ENCODE measurements around the gene TBL1Y. TPM values are rescaled to one million over a fixed set of nuclear protein-coding genes. Genes with fewer than 3 reads are reported as not detected.
"Not testable (repeated sequence)": the region's sequence is repeated elsewhere in the genome, so short reads cannot be mapped to it uniquely, and the experiment has no call there.

TBL1Y gene
- total RNA-seq, 1 donor from 2014 or later = not detected

DNA sequence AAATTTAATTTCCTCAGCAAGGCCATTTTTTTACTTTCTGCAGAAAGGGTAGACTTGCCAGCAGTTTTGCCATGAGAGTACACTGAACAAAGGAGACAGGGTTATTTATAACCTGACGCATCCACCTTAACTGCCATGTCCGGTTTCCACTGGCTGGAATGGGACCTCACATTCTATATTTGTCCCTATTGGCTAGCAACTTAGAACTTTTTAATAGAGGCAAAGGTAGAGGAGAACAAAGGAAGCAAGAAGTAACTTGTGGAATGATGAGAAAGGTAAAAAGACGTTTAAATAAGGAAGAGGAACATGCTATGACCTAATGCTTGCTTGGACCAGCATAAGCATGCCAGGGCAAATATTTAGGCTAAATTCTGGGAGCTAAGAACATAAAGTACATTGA lies 142.0 kb downstream of the TBL1Y start:
- intact Hi-C loops (cut with DNase I); DNase-seq (ENCODE audit: low spot score): not testable (repeated sequence)

DNA sequence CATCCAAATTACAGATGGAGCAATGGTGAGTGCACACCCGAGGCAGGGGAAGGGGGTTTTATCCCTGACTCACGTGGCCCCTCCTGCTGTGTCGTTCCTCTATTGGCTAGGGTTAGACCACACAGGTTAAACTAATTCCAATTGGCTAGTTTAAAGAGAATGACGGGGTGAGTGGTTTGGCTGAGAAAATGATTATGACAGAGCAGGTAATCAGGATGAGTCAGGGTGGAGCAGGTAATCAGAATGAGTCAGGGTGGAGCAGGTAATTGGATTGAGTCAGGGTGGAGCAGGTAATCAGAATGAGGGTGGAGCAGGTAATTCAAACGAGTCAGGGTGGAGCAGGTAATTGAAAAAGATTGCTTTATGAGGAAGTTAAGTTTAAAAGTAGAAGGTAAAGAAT lies 146.4 kb downstream of the TBL1Y start:
- no peak for DNase-seq (ENCODE audit: low spot score)
- intact Hi-C loops (cut with DNase I) = no loop called here

DNA sequence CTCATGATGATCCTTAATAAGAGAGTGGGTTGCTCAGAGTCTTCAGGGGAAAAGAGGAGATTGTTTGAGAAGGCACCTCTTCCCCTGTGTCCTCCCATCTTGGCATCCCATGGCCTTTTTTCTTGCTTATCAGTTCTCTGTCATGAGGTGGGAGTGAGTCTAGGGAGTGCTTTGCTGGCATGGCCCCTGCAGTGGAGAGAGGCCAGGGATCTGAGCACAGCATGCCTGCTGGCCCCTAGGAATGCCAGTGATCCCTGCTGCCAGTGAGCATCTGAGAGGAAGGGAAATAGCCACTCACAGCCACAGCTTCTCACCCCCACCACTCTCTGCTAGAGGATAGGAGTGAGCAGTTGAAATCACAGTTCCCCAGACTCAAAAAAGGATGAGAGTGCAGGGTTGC lies 168.2 kb downstream of the TBL1Y start:
- intact Hi-C loops (cut with DNase I) = no loop called here
- no peak for DNase-seq (ENCODE audit: low spot score)

DNA sequence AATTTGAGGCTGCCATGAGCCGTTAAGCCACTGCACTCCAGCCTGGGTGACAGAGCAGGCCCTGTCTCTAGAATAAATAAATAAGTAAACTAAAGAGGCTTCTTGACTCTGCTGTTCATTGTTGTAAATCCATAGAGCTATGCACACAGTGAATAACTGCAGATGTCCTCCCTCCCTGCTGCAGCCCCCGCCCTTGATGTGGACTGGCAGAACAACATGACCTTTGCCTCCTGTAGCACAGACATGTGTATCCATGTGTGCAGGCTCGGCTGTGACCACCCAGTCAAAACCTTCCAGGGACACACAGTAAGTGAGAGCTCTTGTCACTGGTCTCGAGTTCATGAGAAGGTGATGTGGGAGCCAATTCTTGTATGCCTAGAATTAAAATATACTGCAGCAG lies 170.1 kb downstream of the TBL1Y start:
- intact Hi-C loops (cut with DNase I); DNase-seq (ENCODE audit: low spot score): not testable (repeated sequence)

DNA sequence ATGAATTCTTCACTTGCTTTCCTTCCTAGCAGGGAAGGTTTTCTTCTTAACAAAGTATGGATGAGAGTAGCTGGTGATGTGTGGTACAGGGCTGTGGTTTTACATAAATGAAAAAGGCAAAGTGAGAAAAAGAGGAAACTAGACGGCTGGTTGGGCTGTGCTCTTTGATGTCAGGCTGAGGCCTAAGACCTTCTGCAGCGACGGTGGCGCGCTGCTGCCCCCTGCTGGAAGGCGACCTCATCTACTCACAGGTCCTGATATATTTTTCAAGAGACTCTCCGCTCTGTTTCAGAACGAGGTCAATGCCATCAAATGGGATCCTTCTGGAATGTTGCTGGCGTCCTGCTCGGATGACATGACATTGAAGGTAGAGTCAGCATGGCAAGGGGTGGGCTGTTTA lies 175.1 kb downstream of the TBL1Y start:
- no peak for DNase-seq (ENCODE audit: low spot score)

DNA sequence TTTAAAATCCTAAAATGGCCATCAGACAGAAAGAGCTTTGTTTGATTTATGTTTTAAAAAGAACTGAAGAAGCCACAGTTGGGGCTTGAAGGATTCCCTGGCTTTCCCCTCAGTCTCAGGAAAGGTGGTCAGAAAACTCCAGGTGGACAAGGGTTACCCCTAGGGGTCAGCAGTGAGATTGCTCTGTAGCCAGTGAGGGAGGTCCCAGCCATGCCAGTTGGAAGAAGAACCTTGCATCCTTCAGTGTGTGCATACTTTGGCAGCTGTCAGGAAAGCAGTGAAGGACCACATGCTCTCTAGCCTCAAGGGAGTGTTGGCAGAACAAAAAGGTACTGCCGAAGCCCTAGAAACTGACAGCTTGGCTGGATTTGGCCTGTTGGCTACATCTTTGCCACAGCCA lies 182.3 kb downstream of the TBL1Y start:
- intact Hi-C loops (cut with DNase I) = no loop called here

More for the DNA sequence above, 175.1 kb downstream of the TBL1Y start:
- intact Hi-C loops (cut with DNase I) = no loop called here

DNA sequence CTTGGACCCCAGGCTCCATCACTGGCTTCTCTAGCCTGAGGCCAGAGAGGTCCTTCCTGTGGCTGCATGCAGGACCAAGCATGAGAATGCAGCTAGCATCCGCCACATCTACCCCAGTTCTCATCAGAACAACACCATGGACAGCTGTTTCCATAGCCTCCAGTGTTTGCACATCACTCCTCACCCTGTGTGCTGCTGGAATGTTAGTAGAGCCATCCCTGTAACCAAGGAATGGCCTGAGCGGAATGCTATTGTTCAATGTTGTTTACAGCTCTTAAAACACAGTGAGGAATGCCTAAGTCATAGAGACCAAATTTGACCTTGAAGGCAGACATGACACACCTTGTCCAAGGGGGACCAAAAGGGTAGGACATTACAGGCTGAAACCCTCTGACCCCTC lies 183.9 kb downstream of the TBL1Y start:
- intact Hi-C loops (cut with DNase I) = no loop called here
- no peak for DNase-seq (ENCODE audit: low spot score)

More for the DNA sequence above, 182.3 kb downstream of the TBL1Y start:
- DNase-seq (ENCODE audit: low spot score) = no peak

DNA sequence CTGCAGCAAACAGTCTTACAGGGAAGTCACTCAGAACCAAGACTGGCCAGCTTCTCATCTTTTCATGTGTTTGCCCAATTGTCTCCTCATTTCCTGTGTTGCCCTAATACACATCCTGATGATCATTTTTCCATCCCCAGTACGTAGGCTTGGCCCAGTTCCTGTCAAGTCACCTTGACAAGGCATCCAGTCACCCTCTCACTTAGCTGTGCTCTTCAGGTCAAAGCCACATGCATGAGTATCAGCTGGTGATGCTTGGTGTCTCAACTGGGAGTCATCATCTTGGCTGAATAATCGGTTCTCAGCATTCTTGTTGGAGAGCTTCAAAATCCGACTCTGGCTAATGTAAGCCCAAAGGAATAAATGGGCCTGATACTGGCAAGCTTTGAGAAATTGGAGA lies 186.5 kb downstream of the TBL1Y start:
- intact Hi-C loops (cut with DNase I) = no loop called here
- DNase-seq (ENCODE audit: low spot score) = no peak

DNA sequence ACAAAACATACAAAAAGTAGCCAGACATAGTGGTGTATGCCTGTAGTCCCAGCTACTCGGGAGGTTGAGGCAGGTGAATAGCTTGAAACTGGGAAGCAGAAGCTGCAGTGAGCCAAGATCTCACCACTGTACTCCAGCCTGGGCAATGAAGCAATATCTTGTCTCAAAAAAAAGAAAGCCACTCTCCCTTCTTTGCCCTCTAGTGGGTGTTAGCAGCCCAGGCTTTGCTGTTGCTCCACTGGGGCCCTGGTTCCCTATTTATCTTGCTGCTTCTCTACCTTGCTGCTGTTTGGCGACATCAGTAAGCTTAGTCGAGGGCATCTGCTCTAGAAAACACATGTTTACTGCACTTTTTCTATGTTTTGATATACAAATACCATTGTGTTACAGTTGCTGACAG lies 189.2 kb downstream of the TBL1Y start:
- DNase-seq (ENCODE audit: low spot score) = no peak
- intact Hi-C loops (cut with DNase I) = no loop called here

DNA sequence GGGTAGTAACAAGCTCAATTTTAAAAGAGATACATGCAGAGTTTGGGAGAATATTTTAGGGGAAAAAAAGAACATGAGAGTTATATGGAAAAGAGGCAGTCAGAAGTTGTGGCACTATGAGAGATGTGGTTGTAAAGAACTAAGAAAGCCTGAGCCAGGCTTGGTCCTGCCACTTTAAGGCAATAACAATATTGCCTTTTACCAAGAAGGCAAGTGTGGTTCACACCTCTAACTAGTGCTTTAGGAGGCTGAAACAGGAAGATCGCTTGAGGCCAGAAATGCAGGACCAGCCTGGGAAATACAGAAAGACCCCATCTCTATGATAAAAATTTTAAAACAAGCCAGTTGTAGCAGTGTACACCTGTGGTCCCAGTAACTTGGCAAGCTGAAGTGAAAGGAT lies 192.2 kb downstream of the TBL1Y start:
- DNase-seq (ENCODE audit: low spot score) = no peak
- intact Hi-C loops (cut with DNase I) = no loop called here

DNA sequence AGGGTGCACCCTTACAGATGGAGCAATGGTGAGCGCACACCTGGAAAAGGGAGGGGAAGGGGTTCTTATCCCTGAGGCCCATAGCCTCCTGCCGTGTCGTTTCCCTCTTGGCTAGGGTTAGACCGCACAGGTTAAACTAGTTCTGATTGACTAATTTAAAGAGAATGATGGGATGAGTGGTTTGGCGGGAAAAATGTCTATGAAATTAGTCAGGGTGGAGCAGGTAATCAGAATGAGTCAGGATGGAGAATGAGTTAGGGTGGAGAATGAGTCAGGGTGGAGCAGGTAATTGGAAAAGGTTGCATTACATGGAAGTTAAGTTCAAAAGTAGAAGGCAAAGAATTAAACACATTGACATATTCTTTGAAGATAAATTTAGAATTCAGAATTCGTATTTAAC lies 196.7 kb downstream of the TBL1Y start:
- DNase-seq (ENCODE audit: low spot score) = no peak
- intact Hi-C loops (cut with DNase I) = no loop called here

DNA sequence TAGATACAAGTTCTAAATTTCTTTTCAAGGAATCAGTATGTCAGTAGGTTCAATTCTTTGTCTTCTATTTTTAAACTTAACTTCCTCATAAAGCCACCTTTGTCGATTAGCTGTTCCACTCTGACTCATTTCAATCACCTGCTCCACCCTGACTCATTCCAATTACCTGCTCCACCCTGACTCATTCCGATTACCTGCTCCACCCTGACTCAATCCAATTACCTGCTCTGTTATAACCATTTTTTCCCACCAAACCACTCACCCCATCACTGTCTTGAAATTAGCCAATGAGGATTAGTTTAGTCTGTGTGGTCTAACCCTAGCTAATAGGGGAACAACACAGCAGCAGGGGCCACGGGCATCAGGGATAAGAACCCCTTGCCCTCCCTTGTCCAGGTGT lies 199.6 kb downstream of the TBL1Y start:
- intact Hi-C loops (cut with DNase I) = no loop called here
- DNase-seq (ENCODE audit: low spot score) = no peak

DNA sequence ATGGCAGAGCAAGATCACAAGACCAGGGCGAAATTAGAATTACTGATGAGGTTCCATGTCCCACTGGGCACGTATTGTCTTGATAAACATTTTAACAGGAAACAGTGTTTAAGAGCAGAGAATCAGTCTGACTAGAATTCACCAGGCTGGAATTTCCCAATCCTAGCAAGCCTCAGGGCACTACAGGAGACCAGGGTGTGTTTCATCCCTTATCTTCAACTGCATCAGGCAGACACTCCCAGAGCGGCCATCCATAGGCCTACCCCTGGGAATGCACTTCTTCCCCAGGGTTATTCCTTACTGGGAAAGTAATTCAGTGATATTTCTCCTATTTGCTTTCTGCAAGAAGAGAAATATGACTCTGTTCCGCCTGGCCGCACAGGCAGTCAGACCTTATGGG lies 205.4 kb downstream of the TBL1Y start:
- intact Hi-C loops (cut with DNase I) = no loop called here
- DNase-seq (ENCODE audit: low spot score) = no peak

DNA sequence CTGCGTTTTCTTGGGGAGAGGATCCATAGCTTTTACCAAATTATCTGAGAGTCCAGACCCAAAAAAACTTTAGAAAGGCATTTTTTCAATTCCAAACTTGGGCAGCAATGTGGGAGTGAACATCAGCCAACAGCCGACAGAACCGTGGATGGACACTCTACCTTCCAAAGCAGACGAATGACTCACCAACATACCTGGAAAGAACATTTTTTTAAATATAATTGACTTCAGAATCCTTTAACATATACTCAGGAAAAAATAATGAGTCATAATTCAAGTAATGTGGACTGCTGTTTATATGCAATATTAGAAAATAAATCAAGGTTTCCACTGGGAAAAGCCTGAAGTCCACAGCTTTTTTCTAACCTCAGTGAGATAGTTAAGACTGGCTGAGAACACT lies 211.7 kb downstream of the TBL1Y start:
- DNase-seq (ENCODE audit: low spot score) = no peak
- intact Hi-C loops (cut with DNase I) = no loop called here

DNA sequence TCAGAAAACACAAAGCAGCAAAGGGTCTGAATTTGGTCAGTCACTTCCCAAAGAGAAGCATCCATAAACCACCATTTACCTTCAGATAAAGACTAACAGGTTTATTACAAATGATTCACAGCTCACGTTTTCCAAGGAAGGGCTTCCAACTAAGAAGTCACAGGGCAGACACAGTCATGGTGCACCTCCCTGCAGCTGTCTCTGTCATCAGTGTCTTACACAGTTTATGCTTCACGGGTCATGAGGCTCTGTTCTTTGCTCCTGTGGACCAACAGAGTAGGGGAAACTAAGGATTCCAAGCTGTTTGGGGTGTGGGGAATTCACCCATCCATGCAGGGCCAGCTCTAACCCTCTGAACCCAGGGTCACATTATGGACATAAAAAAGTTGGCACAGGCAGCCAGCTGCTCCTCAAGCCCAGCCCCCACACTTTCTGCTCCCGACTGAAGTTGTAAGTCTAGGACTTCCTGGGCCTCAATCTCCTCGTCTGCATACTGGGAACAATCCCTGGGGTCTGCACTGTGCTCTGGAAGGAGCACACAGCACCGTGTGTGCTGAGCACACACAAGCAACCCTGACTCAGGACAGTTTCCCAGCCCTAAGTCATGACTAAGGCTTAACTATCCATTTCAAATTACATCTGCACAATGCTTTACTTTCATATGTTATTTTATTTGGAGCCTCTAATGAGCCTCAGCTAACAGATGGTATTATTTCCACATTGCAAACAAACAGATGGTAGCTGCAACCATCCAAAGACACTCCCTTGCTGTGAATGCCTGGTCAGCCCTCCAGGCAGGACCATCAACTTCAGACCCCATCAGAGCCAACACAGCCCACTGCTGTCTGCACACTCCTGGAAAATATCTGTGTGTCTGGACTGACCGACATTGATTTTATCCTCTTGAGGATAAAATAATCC lies 214.9 kb downstream of the TBL1Y start:
- DNase-seq (ENCODE audit: low spot score) = no peak
- intact Hi-C loops (cut with DNase I) = no loop called here

DNA sequence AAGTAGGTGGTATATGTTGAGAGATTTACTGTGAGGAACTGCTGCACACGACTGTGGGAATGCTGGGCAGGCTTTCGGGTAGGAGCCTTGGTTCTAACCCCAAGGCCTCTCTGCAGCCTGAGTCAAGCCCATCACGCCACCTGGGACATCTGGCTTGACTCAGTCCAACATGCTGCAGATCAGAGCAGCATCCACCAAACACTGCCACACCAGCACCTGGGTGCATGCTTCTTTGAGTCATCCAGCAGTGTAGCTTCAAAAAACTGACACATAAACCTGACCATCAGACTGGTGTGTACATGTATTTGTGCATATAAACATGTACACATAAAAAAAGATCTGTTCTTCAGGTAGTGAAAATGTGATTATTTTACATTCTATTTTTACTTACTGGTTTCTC lies 217.7 kb downstream of the TBL1Y start:
- intact Hi-C loops (cut with DNase I) = no loop called here
- no peak for DNase-seq (ENCODE audit: low spot score)

Other genes with a start within 250 kb of the TBL1Y start
- gene AMELY, start 1.1 kb downstream of the TBL1Y start, total RNA-seq = not detected

Measured in cardiac septum (tissue), 1 donor.